OCI-LY7 (cell line): Measurements from ENCODE around the gene NAPG. TPM values are rescaled to one million over a fixed set of nuclear protein-coding genes. Genes with fewer than 3 reads are reported as not detected.

Experiments used
- BruUV-seq: library from RNA; stranded (reverse); fragments of 400-500 nt; replicated peaks from 2 replicates; lab custom pipeline; 2021; lab: Mats Ljungman, UMichigan
- CTCF ChIA-PET: fragments of 300-600 bp; sonication (Branson Sonifier 250); formaldehyde crosslinking; loops from one replicate; lab custom pipeline; 2022; ENCODE audit warnings: antibody characterized with exemption; ENCODE audit not compliant: unreplicated experiment; lab: Charles Lee
- POLR2A ChIA-PET: fragments of 300-600 bp; sonication (Branson Sonifier 250); formaldehyde crosslinking; loops from one replicate; lab custom pipeline; 2022; ENCODE audit warnings: antibody characterized with exemption; lab: Charles Lee
- DNase-seq: peaks from one replicate; pipeline ENCODE4 v3.0.0-alpha.2; 2015; ENCODE audit warnings: low spot score
- H2AFZ ChIP-seq: fragments of 200-600 bp; sonication (generic), shearing (Covaris generic); 2 replicates; pipeline ENCODE4 v1.6.1; 2014; ENCODE audit warnings: mild to moderate bottlenecking, antibody characterized with exemption, low read length, moderate library complexity
- H3K27ac ChIP-seq: fragments of 200-600 bp; sonication (generic); 2 replicates; pipeline ENCODE4 v1.5.1; 2014; ENCODE audit warnings: mixed run types, low read depth, mild to moderate bottlenecking, moderate library complexity, low read length, inconsistent platforms; ENCODE audit not compliant: poor library complexity, severe bottlenecking
- H3K36me3 ChIP-seq: fragments of 200-600 bp; sonication (generic); 2 replicates; pipeline ENCODE4 v1.6.1; 2014; ENCODE audit warnings: mild to moderate bottlenecking, antibody characterized with exemption, low read length, moderate library complexity, mixed read lengths; ENCODE audit not compliant: insufficient read depth
- H3K4me1 ChIP-seq: fragments of 200-600 bp; sonication (generic); 2 replicates; pipeline ENCODE4 v1.5.1; 2014; ENCODE audit warnings: mild to moderate bottlenecking, low read length; ENCODE audit not compliant: insufficient read depth, poor library complexity, severe bottlenecking
- H3K4me2 ChIP-seq: fragments of 200-600 bp; sonication (generic); 2 replicates; pipeline ENCODE4 v1.6.1; 2014; ENCODE audit warnings: mild to moderate bottlenecking, low read length
- H3K4me3 ChIP-seq: fragments of 200-600 bp; sonication (generic); 2 replicates; pipeline ENCODE4 v1.5.1; 2014; ENCODE audit warnings: mild to moderate bottlenecking, low read depth, low read length; ENCODE audit not compliant: poor library complexity, severe bottlenecking
- H3K79me2 ChIP-seq: fragments of 200-600 bp; sonication (generic); 2 replicates; pipeline ENCODE4 v1.6.1; 2016; ENCODE audit warnings: low read depth, mild to moderate bottlenecking, low read length, moderate library complexity, mixed read lengths; ENCODE audit not compliant: insufficient read depth
- H3K9me2 ChIP-seq: fragments of 200-600 bp; sonication (generic); 2 replicates; pipeline ENCODE4 v1.6.1; 2016; ENCODE audit warnings: mild to moderate bottlenecking, low read length, mixed read lengths; ENCODE audit not compliant: insufficient read depth
- H3K9me3 ChIP-seq: fragments of 200-600 bp; sonication (generic); 2 replicates; pipeline ENCODE4 v1.6.1; 2014; ENCODE audit warnings: mild to moderate bottlenecking, mixed run types, low read length, mixed read lengths
- H4K20me1 ChIP-seq: fragments of 200-600 bp; sonication (generic); 2 replicates; pipeline ENCODE4 v1.6.1; 2014; ENCODE audit warnings: mild to moderate bottlenecking, antibody characterized with exemption, low read length, moderate library complexity, mixed read lengths; ENCODE audit not compliant: insufficient read depth
- CTCF ChIP-seq: fragments of 200-600 bp; sonication (generic); conservative IDR thresholded peaks from 2 replicates; pipeline ENCODE4 v1.5.1; 2014; ENCODE audit warnings: mild to moderate bottlenecking, antibody characterized with exemption, low read length, moderate library complexity, mixed read lengths
- EZH2phosphoT487 ChIP-seq: fragments of 200-600 bp; sonication (generic); IDR thresholded peaks from 2 replicates; pipeline ENCODE4 v1.6.1; 2018; ENCODE audit warnings: low read depth, borderline replicate concordance, mild to moderate bottlenecking, mixed run types, antibody characterized with exemption, low read length, moderate library complexity, mixed read lengths
- intact Hi-C: fragments of 100-400 bp; cut with micrococcal nuclease; formaldehyde crosslinking; loops from one replicate; pipeline ENCODE4 v1.10.0; 2022; ENCODE audit not compliant: unreplicated experiment
- total RNA-seq, 2 experiments: library from RNA; depleted of rRNA in 1 of 2; stranded (reverse); fragments of >200 nt in 1 of 2; shearing (Covaris generic) in 1 of 2; gene quantifications; 2 replicates each; pipeline ENCODE4 v1.2.3, GENCODE V29; 2014 to 2022

NAPG gene
- total RNA-seq, 2 experiments from 2014 or later, result 34.6 to 52.3 TPM

- Histone ChIP-seq H3K9me2 (no peaks in the 10 kb centered on the region), H3K79me2 (no peaks in the 10 kb centered on the region), H3K9me3 (no peaks in the 10 kb centered on the region), H3K4me2 (peak overlapping the region; percentile 53), H3K36me3 (no peaks in the 10 kb centered on the region), H2AFZ (peak overlapping the region; percentile 76; the same call in 1 of the 2 replicates), H3K4me1 (peaks cover 10% of the 10 kb centered on the region), H4K20me1 (0 out of 2 replicates have a peak, but pooled peaks cover 4% of the 10 kb centered on the region), H3K27ac (no peak overlapping the region), H3K4me3 (no peak overlapping the region)
- ChIA-PET POLR2A (interaction anchor here (1.6 kb wide), 1 partner anchor 607 kb away, joined by 3 read pairs; the partner anchor contains the start of gene VAPA), CTCF (interaction anchor here (1.4 kb wide), 1 partner anchor 607 kb away, joined by 3 read pairs; the partner anchor contains the start of gene VAPA)
- intact Hi-C loops, result loop anchor here (1.0 to 10.0 kb wide), 3 partner anchors 245 to 905 kb away; partner anchors contain the start of gene PPP4R1
- no TSS peak for BruUV-seq
- peak; percentile 86 for DNase-seq
- no peak for TF ChIP-seq EZH2phosphoT487
- TF ChIP-seq CTCF, result peak; percentile 95
Observed at GRCh38 chr18:10519999-10520935, 5.6 kb upstream of the NAPG start.

- Histone ChIP-seq H3K9me2 (no peaks in the 10 kb centered on the region), H4K20me1 (peaks cover 5% of the 10 kb centered on the region; the same call in 1 of the 2 replicates), H3K9me3 (no peaks in the 10 kb centered on the region), H2AFZ (no peak overlapping the region), H3K27ac (no peak overlapping the region), H3K36me3 (no peaks in the 10 kb centered on the region), H3K79me2 (peaks cover 3% of the 10 kb centered on the region), H3K4me3 (no peak overlapping the region), H3K4me1 (peaks cover 14% of the 10 kb centered on the region), H3K4me2 (no peak overlapping the region)
- POLR2A ChIA-PET, result no interaction called here
- CTCF ChIA-PET, result no interaction called here
- BruUV-seq, result no TSS peak
- TF ChIP-seq EZH2phosphoT487 (no peak), CTCF (no peak)
- intact Hi-C loops, result loop anchor here (10.0 kb wide), 1 partner anchor 907 kb away; the partner anchor contains the start of gene PPP4R1
- DNase-seq, result no peak
Observed at GRCh38 chr18:10521566-10521965, 4.3 kb upstream of the NAPG start.
